Nephron (organoid): Measurements from ENCODE around the gene SERPINB5.
"Not testable (repeated sequence)": the region's sequence is repeated elsewhere in the genome, so short reads cannot be mapped to it uniquely, and the experiment has no call there.

Experiments used
- H3K27ac Mint-ChIP-seq, 3 experiments: 2 replicates each; pipeline ENCODE4 v1.8.0; 2020; ENCODE audit warnings: mixed read lengths in 3 of 3, mild to moderate bottlenecking in 2 of 3, moderate library complexity in 1 of 3
- H3K27me3 Mint-ChIP-seq: 2 replicates; pipeline ENCODE4 v1.8.0; 2021; ENCODE audit warnings: low read depth, mild to moderate bottlenecking, moderate library complexity, mixed read lengths
- H3K36me3 Mint-ChIP-seq: 2 replicates; pipeline ENCODE4 v1.8.0; 2020; ENCODE audit warnings: low read depth, mixed read lengths
- H3K4me1 Mint-ChIP-seq: 2 replicates; pipeline ENCODE4 v1.8.0; 2020; ENCODE audit warnings: mixed read lengths
- H3K4me3 Mint-ChIP-seq, 3 experiments: 2 replicates each; pipeline ENCODE4 v1.8.0; 2020; ENCODE audit warnings: mild to moderate bottlenecking in 3 of 3, mixed read lengths in 3 of 3, moderate library complexity in 2 of 3
- H3K9me3 Mint-ChIP-seq: 2 replicates; pipeline ENCODE4 v1.8.0; 2020; ENCODE audit warnings: mixed read lengths
- TF ChIP-seq, protein P1 (sequence below), 3 experiments: fragments of 200-600 bp; sonication (generic); IDR thresholded peaks; one replicate each; pipeline ENCODE4 v1.5.0; 2021; ENCODE audit warnings: antibody characterized with exemption in 3 of 3; ENCODE audit not compliant: unreplicated experiment in 3 of 3

The SERPINB5 gene

DNA sequence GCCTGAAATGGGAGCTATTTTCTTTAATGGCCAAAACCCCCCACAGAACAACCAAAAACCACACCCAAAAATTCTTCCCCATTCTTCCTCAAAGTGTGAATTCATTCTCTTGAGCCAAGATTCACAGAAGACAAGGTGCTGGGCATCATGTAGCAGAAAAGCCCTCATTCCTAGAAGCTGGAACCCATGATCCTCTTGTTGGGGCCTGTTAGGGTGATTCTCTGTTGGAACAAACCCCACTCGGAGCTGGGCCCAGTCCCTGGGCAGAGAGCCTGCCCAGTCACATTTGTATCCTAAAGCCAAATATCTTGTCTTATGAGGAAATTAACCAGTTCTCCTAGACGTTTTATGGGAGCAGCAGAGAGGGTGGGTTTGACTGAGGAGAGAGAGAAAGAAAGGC is 31.7 kb upstream of the SERPINB5 start:
- Mint-ChIP-seq H3K27me3 (no peaks in the 10 kb centered on the region), H3K9me3 (no peaks in the 10 kb centered on the region), H3K36me3 (no peaks in the 10 kb centered on the region), H3K27ac (no peak overlapping the region), H3K4me3 (no peak overlapping the region), H3K4me1 (no peaks in the 10 kb centered on the region)
- TF ChIP-seq, protein P1, sequence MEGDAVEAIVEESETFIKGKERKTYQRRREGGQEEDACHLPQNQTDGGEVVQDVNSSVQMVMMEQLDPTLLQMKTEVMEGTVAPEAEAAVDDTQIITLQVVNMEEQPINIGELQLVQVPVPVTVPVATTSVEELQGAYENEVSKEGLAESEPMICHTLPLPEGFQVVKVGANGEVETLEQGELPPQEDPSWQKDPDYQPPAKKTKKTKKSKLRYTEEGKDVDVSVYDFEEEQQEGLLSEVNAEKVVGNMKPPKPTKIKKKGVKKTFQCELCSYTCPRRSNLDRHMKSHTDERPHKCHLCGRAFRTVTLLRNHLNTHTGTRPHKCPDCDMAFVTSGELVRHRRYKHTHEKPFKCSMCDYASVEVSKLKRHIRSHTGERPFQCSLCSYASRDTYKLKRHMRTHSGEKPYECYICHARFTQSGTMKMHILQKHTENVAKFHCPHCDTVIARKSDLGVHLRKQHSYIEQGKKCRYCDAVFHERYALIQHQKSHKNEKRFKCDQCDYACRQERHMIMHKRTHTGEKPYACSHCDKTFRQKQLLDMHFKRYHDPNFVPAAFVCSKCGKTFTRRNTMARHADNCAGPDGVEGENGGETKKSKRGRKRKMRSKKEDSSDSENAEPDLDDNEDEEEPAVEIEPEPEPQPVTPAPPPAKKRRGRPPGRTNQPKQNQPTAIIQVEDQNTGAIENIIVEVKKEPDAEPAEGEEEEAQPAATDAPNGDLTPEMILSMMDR (IDR thresholded peaks at IDR 0.05; ENCODE audit: unreplicated experiment in 3 of 3): no peak

DNA sequence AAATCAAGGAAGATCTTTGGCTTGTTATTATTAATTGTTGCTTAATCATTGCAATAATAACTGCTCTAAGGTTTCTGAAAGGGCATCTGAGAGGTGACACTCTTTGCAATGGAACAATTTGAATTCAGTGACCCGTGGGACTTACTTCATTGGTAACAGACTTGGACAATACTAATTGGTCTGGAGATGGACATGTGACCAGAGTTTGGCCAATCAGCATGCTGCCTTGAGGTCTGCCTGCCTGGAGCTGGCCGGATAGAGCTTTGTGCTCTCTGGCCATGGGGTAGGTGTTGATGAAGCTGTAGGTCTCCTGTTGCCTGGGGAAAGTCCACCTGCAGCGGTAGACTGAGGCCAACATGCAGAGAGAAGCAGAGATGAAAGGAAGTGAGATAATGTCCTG is 30.5 kb upstream of the SERPINB5 start:
- Mint-ChIP-seq H3K27me3 (no peaks in the 10 kb centered on the region), H3K36me3 (no peaks in the 10 kb centered on the region), H3K4me1 (no peaks in the 10 kb centered on the region), H3K4me3 (no peak overlapping the region), H3K9me3 (no peaks in the 10 kb centered on the region), H3K27ac (no peak overlapping the region)
- TF ChIP-seq, protein P1 (IDR thresholded peaks at IDR 0.05; ENCODE audit: unreplicated experiment in 3 of 3): no peak

DNA sequence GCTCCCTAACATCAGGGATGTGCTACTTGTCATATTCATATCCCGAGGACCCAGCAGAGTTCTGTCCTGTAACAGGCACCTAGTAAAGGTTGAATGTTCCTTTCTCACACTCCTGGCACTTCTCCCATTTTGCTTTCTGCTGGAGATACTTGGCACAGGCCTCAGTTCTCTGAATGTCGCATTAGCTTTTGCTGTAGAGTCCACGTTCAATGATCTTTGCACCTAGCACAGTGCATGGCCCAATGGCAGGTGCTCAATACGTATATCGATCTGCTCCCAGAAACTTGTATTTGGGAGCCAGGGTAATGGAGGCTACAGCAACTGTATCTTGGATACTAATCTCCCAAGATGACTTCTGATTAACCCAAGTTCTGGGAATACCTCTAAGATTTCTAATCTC is 29.7 kb upstream of the SERPINB5 start:
- no peaks in the 10 kb centered on the region for H3K9me3 Mint-ChIP-seq
- no peak overlapping the region for H3K27ac Mint-ChIP-seq
- TF ChIP-seq, protein P1 (IDR thresholded peaks at IDR 0.05; ENCODE audit: unreplicated experiment in 3 of 3): no peak
- H3K4me3 Mint-ChIP-seq: no peak overlapping the region
- H3K27me3 Mint-ChIP-seq: no peaks in the 10 kb centered on the region
- peaks cover 7% of the 10 kb centered on the region for H3K4me1 Mint-ChIP-seq
- no peaks in the 10 kb centered on the region for H3K36me3 Mint-ChIP-seq

DNA sequence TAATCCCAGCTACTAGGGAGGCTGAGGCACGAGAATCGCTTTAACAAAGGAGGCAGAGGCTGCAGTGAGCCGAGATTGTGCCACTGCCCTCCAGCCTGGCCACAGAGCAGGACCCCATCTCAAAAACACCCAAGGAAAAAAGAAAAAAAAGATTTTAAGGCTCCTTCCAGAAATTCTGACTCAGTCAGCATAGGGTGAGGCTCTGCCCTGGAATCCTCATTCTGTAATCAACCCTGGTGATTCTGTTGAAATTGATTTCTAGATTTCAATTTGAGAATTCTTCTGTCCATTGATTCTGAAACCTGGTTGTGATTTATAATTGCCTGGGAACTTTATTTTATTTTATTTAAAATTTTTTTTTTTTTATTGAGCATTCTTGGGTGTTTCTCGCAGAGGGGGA is 27.3 kb upstream of the SERPINB5 start:
- H3K27ac Mint-ChIP-seq: no peak overlapping the region
- H3K4me3 Mint-ChIP-seq: no peak overlapping the region
- no peaks in the 10 kb centered on the region for H3K36me3 Mint-ChIP-seq
- H3K9me3 Mint-ChIP-seq: no peaks in the 10 kb centered on the region
- H3K27me3 Mint-ChIP-seq: no peaks in the 10 kb centered on the region
- peaks cover 16% of the 10 kb centered on the region for H3K4me1 Mint-ChIP-seq
- TF ChIP-seq, protein P1 (IDR thresholded peaks at IDR 0.05; ENCODE audit: unreplicated experiment in 3 of 3): no peak

DNA sequence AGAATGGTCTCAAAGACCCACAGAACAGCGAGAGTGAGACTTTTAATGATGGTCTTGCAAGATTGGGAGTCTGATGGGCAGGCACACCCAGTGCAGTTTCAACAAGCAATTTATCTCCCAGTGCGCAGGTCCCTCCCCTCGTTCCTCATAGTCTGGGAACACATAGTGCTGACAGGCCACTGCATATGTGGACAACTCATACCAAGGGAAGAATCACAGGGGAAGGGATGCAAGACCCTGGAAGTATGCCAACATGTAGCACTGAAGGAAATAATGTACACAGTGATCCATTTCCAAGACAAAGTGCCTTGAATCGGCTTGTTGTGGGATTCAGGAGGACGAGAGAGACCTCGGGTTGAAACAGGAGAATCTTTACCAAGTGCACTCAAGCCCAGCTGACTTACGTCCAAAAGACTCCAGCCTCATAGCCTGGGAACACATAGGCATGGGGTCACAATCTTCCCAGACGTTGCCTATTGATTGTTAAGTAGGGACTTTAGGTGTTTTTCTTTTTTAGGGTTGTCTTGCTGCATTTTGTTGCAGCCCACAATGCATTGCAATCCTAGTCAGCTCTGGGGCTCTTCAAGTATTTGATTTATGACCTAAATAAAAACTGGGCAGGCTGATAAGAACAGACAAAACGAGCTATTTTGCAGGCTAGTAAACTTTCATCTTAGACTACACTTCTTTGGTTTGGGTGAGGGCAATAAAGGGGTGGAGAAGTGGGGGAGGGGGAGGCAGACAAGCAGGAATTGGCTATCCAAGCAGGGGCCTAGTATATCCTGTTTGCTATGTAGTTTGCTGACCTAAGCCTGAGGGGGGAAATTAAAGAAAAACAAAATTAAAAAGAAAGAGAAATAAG is 24.7 kb upstream of the SERPINB5 start:
- Mint-ChIP-seq H3K9me3 (no peaks in the 10 kb centered on the region), H3K4me1 (peaks cover 16% of the 10 kb centered on the region), H3K4me3 (peak overlapping the region in 1 of 3 experiments; percentile 40), H3K27ac (peak overlapping the region; percentile 84 to 95 (median 93)), H3K27me3 (no peaks in the 10 kb centered on the region), H3K36me3 (no peaks in the 10 kb centered on the region)
- TF ChIP-seq, protein P1 (IDR thresholded peaks at IDR 0.05; ENCODE audit: unreplicated experiment in 3 of 3): no peak

DNA sequence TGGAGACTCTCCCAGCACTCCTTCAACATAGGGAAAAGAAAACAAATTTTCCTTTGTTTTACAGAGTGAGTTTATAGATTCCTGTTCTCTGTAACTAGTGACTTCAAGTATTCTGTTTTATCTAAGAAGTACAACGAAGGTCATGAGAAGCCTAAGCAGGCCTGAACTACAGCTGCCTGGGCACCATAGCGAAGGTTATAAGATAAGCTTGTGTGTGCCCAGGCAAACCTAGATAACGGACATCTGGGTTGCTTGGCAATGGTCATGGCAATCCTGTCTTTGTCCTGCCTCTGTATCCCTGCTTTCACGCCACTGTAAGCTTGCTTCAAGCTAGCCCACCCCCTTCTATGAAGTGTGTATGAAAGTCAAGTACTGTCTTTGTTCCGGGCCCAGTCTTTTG is 24.0 kb upstream of the SERPINB5 start:
- H3K4me3 Mint-ChIP-seq, H3K9me3 Mint-ChIP-seq, H3K36me3 Mint-ChIP-seq, H3K27me3 Mint-ChIP-seq: not testable (repeated sequence)
- H3K27ac Mint-ChIP-seq: peak overlapping the region; percentile 84 to 95 (median 93)
- H3K4me1 Mint-ChIP-seq: peaks cover 16% of the 10 kb centered on the region
